ENCODE measurements around the gene TNS3. TPM values are rescaled to one million over a fixed set of nuclear protein-coding genes. Genes with fewer than 3 reads are reported as not detected.

TNS3 gene
- total RNA-seq, 1 donor from 2014 or later, result 41.2 TPM

GRCh38 chr7:47346377-47346914, 235.5 kb downstream of the TNS3 start:
- H3K36me3 ChIP-seq (ENCODE audit: control insufficient read depth, insufficient read depth, low read length), result peaks cover 1% of the 10 kb centered on the region
- no peak for TF ChIP-seq CTCF (IDR thresholded peaks at IDR 0.05; ENCODE audit: insufficient read depth, low read length, poor library complexity, severe bottlenecking)
- no peaks in the 10 kb centered on the region for H3K27me3 ChIP-seq (ENCODE audit: control insufficient read depth, insufficient read depth, low read length)
- H3K4me3 ChIP-seq (ENCODE audit: low read depth, low read length), result no peak overlapping the region
- DNase-seq (ENCODE audit: low read depth), result no peak

GRCh38 chr7:47345857-47346298, 236.0 kb downstream of the TNS3 start:
- Histone ChIP-seq H3K36me3 (ENCODE audit: control insufficient read depth, insufficient read depth, low read length) (peaks cover 1% of the 10 kb centered on the region), H3K4me3 (ENCODE audit: low read depth, low read length) (no peak overlapping the region), H3K27me3 (ENCODE audit: control insufficient read depth, insufficient read depth, low read length) (no peaks in the 10 kb centered on the region)
- TF ChIP-seq CTCF (IDR thresholded peaks at IDR 0.05; ENCODE audit: insufficient read depth, low read length, poor library complexity, severe bottlenecking), result no peak
- DNase-seq (ENCODE audit: low read depth), result no peak

DNA sequence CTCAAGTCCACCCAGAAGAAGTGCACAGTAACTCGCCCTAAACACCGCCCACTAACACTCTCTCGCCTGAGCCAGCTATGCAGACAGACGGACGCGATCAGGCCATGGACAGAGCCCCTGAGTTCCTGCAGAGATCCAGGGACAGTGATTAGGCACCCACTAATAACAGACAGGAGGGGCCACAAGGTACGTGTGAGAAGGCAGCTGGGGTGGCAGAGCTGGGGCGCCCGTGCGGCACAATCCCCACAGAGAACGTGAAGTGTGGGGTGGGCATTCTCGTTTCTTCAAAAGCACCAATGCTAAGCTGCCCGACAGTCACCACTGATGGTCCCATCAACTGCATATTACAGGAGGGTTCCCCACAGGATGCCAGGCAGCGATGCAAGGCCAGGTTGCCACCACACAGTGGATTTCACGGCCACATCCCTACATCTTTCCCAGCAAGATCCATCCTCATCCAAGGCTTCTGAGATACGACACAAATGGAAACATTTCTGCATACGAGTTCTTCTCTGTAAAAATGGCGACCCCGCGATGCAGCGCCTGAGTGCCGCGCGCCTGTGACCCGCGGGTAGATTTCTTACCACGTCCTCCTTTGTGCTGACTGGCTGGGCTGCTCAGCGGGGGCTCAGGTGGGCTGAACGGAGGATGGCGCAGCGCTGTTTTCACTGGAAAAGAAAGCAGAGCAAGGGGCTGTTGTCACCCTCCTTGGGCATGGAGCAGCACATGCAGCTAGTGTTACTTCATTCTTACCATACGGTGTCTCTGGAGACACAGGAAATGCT, 237.5 kb downstream of the TNS3 start:
- peaks cover 1% of the 10 kb centered on the region for H3K36me3 ChIP-seq (ENCODE audit: control insufficient read depth, insufficient read depth, low read length)
- H3K27me3 ChIP-seq (ENCODE audit: control insufficient read depth, insufficient read depth, low read length), result no peaks in the 10 kb centered on the region
- no peak overlapping the region for H3K4me3 ChIP-seq (ENCODE audit: low read depth, low read length)
- DNase-seq (ENCODE audit: low read depth), result no peak
- TF ChIP-seq CTCF (IDR thresholded peaks at IDR 0.05; ENCODE audit: insufficient read depth, low read length, poor library complexity, severe bottlenecking), result no peak

DNA sequence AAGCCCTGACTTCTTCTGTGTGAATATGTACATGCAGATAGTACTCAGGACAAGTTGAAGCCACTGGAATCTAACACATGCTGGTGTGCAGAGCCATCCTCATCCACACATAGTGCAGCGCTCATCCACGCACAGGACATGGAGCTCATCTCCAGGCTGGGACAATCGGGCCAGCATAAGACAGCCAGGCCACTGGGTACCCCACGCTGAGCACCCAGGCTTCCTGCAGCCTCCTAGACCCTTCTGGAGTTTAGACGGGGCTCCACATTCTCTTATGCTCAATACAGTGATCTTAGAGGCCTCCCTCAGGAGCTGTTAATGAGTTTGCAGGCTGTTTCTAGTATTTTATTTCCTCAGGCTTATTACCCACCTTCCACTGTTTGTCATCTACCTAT, 238.9 kb downstream of the TNS3 start:
- no peak overlapping the region for H3K4me3 ChIP-seq (ENCODE audit: low read depth, low read length)
- no peak for DNase-seq (ENCODE audit: low read depth)
- no peaks in the 10 kb centered on the region for H3K27me3 ChIP-seq (ENCODE audit: control insufficient read depth, insufficient read depth, low read length)
- peaks cover 1% of the 10 kb centered on the region for H3K36me3 ChIP-seq (ENCODE audit: control insufficient read depth, insufficient read depth, low read length)
- TF ChIP-seq CTCF (IDR thresholded peaks at IDR 0.05; ENCODE audit: insufficient read depth, low read length, poor library complexity, severe bottlenecking), result no peak

- Histone ChIP-seq H3K36me3 (ENCODE audit: control insufficient read depth, insufficient read depth, low read length) (peaks cover 1% of the 10 kb centered on the region), H3K27me3 (ENCODE audit: control insufficient read depth, insufficient read depth, low read length) (no peaks in the 10 kb centered on the region), H3K4me3 (ENCODE audit: low read depth, low read length) (no peak overlapping the region)
- TF ChIP-seq CTCF (IDR thresholded peaks at IDR 0.05; ENCODE audit: insufficient read depth, low read length, poor library complexity, severe bottlenecking), result no peak
- no peak for DNase-seq (ENCODE audit: low read depth)
Measured at GRCh38 chr7:47342296-47343060, 239.4 kb downstream of the TNS3 start.
